NCI-H748 treated with DMSO at 0.1 percent for 48 hours (cell line): ENCODE results near the gene GOLGA8N.

Experiments used
- DNase-seq: peaks from one replicate; lab custom pipeline; 2025; lab: John Stamatoyannopoulos, UW

Gene GOLGA8N

GRCh38 chr15:32651229-32651837, 58.1 kb downstream of the GOLGA8N start:
- no peak for DNase-seq

GRCh38 chr15:32652178-32652577, 58.9 kb downstream of the GOLGA8N start:
- no peak for DNase-seq

GRCh38 chr15:32656091-32656490, 62.8 kb downstream of the GOLGA8N start:
- no peak for DNase-seq

GRCh38 chr15:32656496-32656895, 63.2 kb downstream of the GOLGA8N start:
- DNase-seq, result no peak
